ENCODE measurements around the gene AMIGO2.

GRCh38 chr12:47066278-47067025 is 13.3 kb downstream of the AMIGO2 start:
- no peak for TF ChIP-seq EZH2 (IDR thresholded peaks at IDR 0.05; ENCODE audit: insufficient read depth, low read length)
- no peak for TF ChIP-seq CTCF (IDR thresholded peaks at IDR 0.05; ENCODE audit: insufficient read depth, low read depth, low read length)
